ENCODE data around the gene JAZF1.

Gene JAZF1

GRCh38 chr7:27788437-27788836 lies 392.2 kb downstream of the JAZF1 start:
- no peak for FAIRE-seq
- TF ChIP-seq, protein P1, sequence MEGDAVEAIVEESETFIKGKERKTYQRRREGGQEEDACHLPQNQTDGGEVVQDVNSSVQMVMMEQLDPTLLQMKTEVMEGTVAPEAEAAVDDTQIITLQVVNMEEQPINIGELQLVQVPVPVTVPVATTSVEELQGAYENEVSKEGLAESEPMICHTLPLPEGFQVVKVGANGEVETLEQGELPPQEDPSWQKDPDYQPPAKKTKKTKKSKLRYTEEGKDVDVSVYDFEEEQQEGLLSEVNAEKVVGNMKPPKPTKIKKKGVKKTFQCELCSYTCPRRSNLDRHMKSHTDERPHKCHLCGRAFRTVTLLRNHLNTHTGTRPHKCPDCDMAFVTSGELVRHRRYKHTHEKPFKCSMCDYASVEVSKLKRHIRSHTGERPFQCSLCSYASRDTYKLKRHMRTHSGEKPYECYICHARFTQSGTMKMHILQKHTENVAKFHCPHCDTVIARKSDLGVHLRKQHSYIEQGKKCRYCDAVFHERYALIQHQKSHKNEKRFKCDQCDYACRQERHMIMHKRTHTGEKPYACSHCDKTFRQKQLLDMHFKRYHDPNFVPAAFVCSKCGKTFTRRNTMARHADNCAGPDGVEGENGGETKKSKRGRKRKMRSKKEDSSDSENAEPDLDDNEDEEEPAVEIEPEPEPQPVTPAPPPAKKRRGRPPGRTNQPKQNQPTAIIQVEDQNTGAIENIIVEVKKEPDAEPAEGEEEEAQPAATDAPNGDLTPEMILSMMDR (IDR thresholded peaks at IDR 0.05; ENCODE audit: insufficient read depth, missing control alignments), result no peak
- no peak for DNase-seq (ENCODE audit: insufficient read length, low spot score)

DNA sequence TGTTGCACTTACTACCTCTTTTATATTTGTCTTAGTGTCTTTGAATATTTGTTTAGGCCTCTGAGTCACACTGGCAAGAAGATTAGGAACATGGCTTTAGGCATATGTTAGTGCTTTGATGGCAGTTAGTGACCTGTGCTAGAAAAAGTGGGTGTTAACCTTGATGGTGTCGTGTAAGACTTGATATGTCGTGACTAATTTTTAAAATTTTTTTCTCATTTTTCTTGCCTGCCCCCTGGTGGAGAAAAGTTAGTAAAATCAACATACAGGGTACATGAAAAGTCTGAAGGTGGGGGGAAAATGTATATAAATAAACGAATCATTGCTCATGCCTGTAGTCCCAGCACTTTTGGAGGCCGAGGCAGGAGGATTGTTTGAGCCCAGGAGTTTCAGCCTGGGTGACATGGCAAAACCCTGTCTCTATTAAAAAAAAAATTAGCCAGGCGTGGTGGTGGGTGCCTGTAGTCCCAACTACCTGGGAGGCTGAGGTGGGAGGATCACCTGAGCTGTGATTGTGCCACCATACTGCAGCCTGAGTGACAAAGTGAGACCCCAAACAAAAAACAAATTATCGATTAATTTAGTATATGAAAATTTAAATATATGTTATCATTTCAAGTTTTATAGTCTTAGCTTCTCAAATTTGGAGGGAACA lies 396.1 kb downstream of the JAZF1 start:
- TF ChIP-seq, protein P1 (IDR thresholded peaks at IDR 0.05; ENCODE audit: insufficient read depth, missing control alignments), result peak; percentile 45
- DNase-seq (ENCODE audit: insufficient read length, low spot score), result no peak
- no peak for FAIRE-seq

DNA sequence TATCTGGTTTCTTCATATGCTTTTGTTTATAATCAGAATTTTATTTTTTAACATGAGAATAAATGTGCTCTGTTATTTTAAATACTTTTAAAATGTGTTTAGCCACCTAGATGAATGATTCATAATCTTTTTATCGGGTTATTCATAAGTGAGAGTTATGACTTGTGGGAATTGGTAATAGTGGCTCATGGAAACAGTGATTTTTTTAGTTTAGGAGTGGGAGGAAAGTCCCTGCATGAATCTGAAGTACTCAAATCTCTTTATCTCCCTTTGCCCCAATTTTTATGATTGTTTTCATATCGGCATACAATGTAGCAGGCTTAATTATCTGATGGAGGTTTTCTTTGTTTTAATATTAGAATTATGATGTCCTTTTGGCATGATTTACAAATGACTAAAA lies 397.7 kb downstream of the JAZF1 start:
- FAIRE-seq (no peak), DNase-seq (ENCODE audit: insufficient read length, low spot score) (no peak)
- TF ChIP-seq, protein P1 (IDR thresholded peaks at IDR 0.05; ENCODE audit: insufficient read depth, missing control alignments), result no peak

- DNase-seq (ENCODE audit: insufficient read length, low spot score) (no peak), FAIRE-seq (no peak)
- TF ChIP-seq, protein P1 (IDR thresholded peaks at IDR 0.05; ENCODE audit: insufficient read depth, missing control alignments), result no peak
Observed at GRCh38 chr7:27781188-27781587, 399.4 kb downstream of the JAZF1 start.
